ENCODE measurements around the gene CBX2.

CBX2 gene

DNA sequence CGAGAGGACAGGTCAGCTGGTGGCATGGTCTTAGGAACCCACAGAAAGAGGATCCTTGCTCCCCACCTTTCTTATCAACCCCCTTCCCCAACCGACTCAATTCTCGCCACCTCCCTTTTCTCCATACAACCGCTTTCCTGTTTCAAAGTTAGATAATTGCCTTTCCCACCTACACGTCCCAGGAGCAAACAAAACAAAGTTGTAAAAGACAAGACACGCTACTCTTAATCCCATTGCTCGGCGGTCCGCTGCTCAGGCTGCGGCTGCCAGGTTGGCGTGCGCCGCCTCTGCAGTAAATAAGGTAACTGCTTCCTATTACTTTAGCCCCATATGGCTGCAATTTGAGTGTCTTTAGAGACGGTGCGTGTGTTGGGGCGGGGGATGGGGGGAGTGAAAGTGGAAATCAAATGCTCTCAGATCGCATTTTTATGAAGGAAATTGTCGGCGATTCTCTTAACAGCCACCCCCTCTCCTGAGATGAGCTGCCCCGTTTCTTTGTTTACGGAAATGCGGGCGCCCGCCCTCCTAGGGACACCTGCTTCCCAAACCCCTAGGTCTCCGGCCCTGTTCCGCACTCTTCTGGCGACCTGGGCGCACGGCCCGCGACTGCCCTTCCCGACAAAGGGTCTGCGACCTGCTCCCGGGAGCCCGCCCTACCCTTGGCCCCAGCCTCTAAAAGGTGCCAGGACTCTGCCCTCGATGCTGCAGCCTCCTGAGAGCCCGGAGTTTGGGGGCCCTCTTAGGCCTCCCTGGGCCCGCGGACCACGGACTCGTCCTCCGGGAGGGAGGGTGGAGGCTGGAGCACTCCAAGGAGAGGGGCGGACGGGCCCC lies 22.6 kb downstream of the CBX2 start:
- no peak for DNase-seq (ENCODE audit: low read depth)

DNA sequence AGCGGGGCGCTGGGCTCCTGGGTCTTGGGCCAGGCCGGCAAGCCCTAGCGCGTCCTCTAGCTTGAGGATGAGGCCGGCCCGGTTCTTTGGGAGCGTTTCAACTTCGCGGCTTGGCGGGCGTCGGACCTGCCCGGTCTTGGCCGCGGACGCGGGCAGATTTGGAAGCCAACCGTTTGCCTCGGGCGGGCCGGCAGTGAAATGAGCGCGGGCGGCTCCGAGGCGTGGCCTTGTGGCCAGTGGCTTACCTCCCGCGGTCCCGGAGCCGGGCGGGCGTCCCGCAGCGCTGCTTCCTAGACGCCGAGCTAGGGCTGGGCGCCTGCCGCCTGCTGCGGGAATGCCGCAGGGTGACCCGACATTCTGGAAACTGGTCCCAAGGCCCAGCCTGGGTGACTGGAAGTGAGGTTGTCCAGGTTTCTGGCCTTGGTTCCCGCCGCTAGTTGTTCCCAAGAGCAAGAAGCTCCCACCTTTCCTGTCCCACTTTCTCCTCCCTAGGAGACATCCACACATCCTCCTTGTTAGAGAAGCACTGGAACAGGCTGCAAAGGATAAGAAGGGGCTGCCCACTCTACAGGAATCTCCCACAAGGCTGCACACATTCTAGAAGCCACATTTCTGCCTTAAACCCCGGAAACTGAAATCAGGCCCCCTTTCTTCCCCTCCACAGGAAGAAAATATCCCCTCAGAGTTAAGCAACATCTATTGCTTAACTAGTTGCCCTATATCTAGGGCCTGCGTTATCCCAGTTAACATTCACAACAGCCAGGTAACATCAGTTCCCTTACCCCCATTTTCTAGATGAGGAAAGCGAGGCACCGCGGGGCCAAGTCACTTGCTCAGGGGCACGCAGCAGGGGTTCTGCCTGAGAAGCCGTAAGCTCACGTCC lies 23.4 kb downstream of the CBX2 start:
- no peak for DNase-seq (ENCODE audit: low read depth)

DNA sequence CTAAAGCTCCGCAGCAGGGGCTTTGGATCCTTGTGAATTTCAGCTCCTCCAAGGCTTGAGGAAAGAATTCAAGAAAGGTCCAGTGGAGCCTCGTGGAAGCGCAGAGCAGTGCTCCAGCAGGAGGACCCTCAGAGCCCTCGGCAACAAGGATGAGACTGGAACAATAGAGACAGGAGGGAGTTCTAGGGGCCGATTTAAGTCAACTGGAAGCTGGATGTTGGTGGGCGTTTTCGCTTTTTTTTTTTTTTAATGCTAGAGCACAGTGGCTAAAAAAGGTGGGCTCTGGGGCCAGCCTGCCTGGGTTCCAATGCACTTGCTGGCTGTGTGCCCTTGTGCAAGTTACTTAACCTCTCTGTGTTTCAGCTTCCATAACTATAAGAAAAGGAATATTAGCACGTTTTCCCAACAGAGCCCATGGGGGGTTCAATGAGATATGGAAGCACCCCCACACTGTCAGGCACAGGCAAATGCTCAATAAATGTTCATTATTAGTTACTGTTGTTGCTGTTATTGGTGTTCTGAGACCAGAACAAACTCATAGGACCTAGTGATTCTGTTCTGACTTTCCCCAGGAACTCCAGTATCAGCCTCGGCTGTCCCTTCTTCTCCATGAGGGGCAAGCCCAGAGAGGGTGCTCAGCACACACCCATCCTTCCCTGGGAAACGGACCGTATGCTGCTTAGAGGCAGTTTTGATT lies 24.2 kb downstream of the CBX2 start:
- DNase-seq (ENCODE audit: low read depth) = no peak

DNA sequence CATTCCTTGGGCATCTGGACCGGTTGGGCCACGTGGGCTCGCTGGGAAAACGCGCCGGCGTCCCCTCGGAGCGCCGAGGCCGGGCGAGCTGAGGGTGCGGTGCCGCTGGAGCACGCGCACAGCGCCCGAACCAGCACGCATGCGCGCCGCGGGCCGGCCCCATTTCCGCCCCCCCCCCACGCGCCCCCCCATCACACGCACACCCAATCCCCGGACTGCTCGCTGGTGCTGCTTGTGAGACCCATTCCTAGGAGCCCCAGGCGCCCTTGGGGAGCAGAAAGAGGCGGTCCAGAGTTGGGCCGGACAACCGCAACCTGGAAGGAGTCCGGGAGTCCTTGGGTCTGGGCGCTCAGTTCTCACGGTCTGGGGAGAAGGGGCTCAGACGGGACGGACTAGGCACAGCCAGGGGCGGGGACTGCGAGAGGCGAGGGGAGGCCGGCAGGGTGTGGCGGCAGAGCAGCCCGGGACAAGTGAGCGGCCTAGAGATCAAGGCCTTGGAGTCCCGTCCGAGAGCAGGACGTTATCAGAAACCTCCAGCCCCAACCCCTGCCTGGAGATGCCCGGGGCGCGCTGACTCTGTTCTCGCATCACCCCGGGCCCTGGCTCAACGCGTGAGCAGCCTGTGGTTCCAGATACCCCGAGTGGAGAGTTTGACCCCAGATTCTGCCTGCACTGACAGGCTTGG lies 24.9 kb downstream of the CBX2 start:
- DNase-seq (ENCODE audit: low read depth) = no peak

DNA sequence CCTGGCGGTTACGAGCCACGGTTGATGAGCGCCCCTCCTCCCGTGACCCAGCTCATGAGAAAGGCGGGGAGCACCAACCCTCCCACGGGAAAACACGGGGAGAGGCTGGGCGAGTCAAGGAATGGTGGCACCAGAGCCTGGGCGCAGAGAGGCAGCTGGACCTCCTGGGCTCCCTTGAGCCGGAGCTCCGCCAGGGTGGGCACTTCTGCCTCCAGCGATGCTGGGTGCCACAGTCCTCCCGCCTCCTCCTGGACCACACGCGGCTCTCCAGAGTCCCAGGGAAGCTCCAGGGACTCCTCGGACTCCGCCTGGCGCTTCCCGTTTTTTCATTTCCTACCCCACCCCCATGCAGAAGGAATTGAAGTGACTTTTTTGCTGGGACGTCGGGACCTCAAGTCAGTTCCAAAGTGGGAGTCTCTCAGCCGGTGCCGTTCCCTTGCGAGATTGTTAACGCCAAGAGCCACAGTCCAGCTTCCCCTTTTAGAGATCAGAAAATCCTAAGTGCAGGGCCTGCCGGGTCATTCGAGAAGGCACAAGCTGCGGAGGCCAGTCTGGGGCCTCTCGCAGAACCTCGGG lies 25.6 kb downstream of the CBX2 start:
- DNase-seq (ENCODE audit: low read depth) = no peak

DNA sequence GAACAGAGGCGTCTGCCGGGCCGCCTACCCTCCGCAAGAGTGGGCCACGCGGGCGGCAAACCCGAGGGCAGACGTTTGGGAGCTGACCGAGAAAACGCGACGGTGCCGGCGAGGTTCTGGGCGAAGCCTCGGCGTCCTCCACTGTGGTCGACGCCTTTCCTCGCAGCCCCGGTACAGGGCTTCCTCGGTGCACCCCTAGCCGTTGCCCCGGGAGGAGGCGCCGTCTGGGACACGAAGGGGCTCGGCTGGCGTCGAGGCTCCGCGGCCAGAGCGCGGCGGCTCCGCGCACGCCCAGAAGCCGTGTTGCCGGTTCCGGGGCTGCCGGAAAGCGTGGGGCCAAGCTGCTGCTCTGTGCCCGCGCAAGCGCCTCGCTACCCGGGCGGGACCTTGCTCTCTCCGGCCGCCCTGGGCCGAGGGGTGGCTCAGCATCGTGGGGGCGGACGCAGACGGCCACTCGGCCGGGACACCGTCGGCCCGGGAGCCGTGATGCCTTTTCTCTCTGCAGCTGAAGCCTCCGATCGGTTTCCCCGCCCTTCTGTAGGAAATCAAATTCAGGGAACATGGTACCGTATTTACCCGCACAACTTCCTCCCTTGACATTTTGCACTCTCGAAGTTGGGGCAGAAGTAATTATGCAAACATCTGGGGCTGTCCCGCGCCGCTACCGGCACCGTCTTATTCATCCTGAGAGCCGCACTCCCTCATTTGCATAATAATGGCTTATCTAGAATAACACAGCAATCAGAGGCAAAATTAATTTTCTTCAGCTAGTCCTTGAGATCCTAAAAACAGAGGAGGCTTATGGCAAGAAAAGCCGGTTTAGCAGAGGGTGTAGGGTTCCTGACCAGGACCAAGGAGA lies 26.3 kb downstream of the CBX2 start:
- no peak for DNase-seq (ENCODE audit: low read depth)

DNA sequence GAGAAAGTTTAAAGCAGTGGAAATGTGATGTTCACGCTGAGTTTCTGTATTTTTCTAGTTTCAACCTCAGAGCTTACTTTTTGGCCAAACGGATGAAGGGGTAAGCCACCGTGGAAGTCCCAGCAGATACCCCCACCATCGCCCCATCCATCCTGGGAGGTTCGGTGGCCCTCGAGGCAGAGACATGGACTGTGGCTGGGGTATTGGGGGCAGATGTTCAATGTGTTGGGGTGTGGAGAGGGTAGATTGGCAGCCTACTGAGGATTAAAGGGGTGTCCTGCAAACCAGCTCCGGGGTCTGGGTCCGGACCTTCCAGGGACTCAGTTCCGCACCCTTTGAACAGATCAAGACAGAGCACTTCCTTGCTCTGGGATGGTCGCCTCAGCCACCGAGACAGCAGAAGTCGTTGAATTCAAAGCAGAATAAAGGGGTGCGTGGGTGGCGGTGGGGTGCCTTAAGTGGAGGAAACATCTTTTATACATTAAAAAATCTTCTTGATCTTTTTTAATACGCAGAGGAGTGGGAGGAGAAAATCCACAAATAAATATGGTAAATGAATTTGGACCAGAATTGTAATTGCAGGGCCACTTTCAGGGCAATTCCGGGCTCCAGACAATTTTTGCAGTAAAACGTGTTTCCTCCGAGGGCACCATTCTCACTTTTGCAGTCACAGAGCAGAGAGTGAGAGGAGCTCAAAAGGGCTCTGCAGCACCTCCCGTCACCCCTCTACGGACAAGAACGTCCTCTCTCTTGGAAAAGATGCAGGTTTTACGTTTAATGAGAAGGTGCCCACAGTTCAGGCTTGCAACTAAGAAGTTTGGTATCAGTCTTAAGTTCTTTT lies 27.1 kb downstream of the CBX2 start:
- DNase-seq (ENCODE audit: low read depth) = no peak

DNA sequence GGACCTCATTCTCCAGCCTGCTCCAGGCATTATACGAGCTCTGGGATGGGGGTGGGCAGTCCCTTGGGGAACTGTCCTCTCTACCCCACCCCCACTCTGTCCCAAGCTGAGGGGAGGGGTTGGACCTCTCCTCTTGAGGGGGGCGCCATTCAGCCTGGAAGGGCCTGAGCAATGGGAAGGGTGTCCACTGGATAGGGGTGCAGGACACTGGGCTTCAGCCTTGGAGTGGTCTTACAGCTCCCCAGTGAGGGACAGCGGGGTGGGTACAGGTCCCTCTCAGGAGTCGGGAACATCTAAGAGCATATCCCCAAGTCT lies 28.5 kb downstream of the CBX2 start:
- no peak for DNase-seq (ENCODE audit: low read depth)

DNA sequence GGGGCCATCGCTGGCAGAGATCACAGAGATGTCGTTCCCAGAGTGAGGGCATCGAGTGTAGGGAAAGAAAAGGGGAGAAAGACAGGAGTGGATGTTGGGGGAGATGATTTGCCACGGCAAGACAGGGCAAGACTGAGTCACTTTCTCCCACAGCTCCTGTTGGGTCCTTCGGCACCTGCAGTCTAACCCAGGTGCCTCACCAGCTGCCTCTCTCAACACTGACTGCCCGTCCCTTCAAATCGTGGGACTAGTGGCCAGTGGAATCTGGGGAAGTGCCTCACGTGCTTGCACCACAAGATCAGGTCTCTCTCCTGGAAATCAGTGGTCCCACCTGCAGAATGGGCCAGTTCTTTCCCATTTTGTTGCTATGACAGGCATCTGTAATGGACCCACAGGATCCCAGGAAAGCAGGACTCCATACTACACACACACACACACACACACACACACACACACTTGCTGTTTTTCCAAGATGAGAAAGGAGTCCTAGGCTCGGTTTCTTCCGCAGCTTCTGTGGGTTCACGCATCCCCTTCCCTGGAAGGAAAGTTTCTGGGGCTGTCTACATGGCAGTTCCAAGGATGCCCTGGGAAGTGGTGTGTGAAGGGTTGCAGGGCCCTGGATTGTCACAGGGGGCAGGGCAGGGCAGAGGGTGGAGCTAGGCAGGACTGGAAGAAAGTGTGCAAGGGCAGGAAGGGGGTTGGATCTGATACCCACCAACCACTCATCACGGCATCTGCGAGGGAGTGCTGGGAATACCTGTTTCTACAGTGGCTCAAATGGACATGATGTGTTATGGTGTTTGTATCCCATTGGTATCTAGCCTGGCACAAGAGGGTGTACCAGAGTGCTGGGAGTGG lies 29.1 kb downstream of the CBX2 start:
- DNase-seq (ENCODE audit: low read depth) = no peak

DNA sequence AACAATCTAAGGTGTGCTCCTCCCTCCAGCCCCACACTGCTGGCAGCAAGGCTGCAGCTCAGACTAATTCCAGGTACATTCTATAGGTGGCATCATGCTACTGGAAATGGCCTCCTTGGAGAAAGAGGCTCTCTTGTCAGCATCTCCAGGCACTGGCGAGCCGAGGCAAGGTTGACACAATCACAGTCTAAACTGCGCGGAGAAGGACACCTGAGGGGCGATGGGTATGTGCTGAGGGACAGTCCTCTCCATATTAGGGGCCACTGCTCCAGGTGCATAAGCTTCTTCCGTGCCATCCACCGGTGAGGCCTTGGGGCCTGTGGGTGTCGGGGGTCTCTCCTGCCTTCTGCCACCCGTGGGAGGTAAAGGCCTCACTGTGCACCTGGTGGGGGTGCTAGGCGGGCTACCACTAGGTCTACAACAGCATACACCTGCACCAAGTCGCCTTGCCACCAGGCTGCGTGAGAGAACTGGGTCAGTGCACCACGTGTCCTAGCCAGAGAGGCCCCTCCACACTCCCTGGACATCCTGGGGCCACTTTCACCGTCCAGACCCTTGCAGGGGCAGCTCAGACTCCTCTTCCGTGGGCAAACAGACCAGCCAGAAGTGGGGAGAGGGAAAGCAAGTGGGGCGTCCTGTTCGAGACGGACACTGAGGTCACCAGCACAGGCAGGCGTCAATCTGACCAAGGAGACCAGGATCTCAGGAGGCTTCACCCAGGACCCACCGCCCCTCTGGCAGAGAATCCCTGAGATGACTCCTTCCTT lies 31.0 kb downstream of the CBX2 start:
- no peak for DNase-seq (ENCODE audit: low read depth)

DNA sequence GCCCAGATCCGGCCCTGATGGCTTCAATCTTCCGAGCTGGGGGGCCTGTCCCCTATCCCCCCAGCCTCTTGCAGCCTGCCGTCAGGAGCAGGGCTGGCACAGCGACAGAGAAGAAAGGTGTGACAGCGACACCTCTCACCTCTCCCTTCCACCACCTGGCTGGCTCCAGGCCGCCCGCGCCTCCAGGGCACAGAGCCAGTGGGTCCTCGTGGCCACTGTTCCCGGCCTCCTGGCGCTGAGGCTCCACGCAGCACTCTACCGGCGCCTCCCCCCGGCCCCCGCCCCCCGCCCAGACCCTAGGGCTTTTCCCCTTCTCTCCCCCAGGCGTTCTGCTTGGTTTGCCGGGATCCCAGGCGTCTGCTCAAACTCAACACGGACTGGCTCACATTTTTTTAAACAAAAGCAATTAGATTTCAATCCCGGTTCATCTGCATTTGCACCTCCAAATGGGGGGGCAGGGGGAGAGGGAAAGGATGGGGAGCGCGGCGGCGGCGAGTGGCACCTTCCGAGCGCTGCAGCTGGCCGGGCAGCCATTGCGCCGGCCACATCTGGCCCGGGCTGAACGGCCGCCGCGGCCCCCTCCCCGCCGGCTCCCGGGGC lies 31.7 kb downstream of the CBX2 start:
- no peak for DNase-seq (ENCODE audit: low read depth)

DNA sequence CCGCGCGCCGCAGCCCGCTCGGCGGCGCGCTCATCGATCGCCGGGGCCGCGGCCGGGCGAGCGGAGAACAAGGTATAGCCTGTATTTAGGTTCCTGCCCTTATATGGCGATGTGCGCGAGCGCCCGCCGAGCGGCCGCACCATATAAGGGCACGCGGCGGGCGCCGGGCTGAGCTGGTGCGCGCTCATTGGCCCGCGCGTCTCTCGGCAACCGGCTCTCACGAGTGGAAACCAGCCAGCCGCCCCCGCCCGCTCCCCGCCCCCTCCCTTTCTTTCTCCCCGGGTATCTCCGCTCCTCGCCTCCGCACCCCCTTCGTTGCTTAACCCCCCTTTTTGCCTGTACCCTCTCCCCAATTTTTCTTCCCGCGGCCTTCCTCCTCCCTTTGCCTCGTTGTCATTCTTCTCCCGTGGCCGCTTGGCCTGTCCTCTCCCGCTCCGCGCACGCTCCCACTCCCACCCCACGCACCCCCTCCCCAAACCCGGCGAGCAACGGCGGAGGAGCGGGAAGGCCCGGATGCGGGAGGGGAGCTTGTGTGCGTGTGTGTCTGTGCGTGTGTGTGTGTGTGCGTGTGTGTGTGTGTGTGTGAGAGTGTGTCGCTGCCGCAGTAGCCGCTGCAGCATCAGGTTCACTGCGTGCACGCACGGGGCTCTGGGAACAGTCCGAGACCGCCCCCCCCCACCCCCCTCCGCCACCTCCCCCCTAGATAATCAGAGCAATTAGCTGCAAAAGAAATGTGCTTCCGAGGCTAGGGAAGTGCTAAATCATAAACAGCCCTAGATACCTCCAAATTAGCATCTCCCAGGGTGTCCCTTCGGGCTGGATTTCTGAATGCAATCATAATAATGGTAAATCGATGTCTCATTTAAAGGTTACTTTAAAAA lies 32.4 kb downstream of the CBX2 start:
- no peak for DNase-seq (ENCODE audit: low read depth)

DNA sequence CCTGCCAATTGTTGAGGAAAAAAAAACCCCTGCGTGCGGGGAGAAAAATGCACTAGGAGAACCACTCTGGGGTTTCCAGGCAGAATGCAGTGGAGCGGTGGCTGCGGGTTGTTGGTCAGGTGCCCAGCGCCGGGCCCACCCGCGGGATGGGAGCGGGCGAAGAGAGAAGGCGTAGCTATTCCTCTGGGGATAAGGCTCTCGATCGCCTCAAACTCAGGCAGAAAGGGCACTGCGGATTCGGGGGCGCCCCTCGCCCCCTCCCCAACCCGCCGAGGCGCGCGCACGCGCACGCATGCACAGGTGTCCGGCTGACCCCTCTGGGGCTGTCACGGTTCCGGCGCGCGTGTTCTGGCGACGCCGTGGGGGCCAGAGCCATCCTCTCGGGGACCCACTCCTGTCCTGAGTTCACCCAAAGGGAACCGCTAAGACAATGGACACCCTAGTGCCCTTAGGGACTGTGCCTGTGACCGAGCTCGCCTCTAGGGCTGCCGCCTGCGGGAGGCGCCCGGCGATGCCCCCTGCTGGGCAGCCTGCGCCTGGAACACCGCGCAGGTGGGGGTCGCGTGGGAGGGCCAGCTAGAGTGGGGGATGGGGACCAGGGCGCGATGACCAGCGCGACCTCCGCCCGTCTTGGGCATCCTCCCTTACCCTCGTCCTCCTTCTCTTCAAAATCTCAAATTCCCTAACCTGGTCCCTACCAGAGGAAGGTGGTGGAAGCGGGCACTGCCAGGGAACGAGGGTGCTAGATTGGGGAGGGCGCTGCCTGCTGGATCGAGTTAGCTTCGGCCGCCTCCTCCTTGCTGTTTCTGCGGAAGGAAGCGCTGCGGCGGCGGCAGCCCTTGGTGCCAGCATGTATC lies 33.3 kb downstream of the CBX2 start:
- DNase-seq (ENCODE audit: low read depth) = no peak

DNA sequence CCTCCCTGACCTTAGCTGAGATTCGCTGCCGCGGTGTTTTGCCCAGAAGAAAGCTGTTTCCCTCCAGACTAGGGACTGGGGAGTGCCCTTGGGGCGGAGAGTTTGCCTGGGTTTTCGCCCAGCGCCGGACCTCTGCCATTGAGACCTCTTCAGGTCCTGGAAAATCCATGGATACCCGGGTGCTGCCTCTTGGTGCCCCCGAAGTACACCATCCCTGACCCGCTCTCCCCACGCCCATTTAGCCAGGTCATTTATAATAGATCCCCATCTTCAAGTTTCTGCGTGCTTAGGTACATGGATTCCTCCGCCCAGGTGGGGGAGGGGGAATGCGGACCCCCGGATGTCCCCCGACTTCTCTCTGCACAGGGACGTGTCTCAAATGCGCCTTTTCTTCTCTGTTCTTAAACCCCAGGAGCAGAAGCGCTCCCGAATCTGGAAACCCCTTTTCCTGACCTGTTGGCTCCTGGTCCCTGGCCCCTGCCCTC lies 34.0 kb downstream of the CBX2 start:
- DNase-seq (ENCODE audit: low read depth) = no peak
